Adipocyte (in vitro differentiated cells): ENCODE results near the gene TEX19.

ENCODE experiments used
- DNase-seq: peaks from one replicate; pipeline ENCODE4 v3.0.0-alpha.2; 2015; ENCODE audit warnings: low read depth
- H3K27me3 ChIP-seq: replicated peaks from 2 replicates; pipeline ENCODE4 v1.7.0; 2013; ENCODE audit warnings: mild to moderate bottlenecking, low read length, moderate library complexity; ENCODE audit not compliant: control insufficient read depth, insufficient read depth
- H3K36me3 ChIP-seq: 2 replicates; pipeline ENCODE4 v1.7.0; 2013; ENCODE audit warnings: low read length, mild to moderate bottlenecking, moderate library complexity; ENCODE audit not compliant: control insufficient read depth, insufficient read depth, severe bottlenecking
- H3K4me1 ChIP-seq: 2 replicates; pipeline ENCODE4 v1.7.0; 2013; ENCODE audit warnings: mild to moderate bottlenecking, low read length, moderate library complexity; ENCODE audit not compliant: control insufficient read depth, insufficient read depth
- H3K4me3 ChIP-seq: 2 replicates; pipeline ENCODE4 v1.7.0; 2013; ENCODE audit warnings: mild to moderate bottlenecking, low read length, moderate library complexity
- H3K9ac ChIP-seq: 2 replicates; pipeline ENCODE4 v1.7.0; 2013; ENCODE audit warnings: mild to moderate bottlenecking, low read length, moderate library complexity
- H3K9me3 ChIP-seq: 2 replicates; pipeline ENCODE4 v1.7.0; 2013; ENCODE audit warnings: mild to moderate bottlenecking, low read length, moderate library complexity; ENCODE audit not compliant: control insufficient read depth

TEX19 gene, protein sequence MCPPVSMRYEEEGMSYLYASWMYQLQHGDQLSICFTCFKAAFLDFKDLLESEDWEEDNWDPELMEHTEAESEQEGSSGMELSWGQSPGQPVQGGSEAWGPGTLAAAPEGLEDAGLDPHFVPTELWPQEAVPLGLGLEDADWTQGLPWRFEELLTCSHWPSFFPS

DNA sequence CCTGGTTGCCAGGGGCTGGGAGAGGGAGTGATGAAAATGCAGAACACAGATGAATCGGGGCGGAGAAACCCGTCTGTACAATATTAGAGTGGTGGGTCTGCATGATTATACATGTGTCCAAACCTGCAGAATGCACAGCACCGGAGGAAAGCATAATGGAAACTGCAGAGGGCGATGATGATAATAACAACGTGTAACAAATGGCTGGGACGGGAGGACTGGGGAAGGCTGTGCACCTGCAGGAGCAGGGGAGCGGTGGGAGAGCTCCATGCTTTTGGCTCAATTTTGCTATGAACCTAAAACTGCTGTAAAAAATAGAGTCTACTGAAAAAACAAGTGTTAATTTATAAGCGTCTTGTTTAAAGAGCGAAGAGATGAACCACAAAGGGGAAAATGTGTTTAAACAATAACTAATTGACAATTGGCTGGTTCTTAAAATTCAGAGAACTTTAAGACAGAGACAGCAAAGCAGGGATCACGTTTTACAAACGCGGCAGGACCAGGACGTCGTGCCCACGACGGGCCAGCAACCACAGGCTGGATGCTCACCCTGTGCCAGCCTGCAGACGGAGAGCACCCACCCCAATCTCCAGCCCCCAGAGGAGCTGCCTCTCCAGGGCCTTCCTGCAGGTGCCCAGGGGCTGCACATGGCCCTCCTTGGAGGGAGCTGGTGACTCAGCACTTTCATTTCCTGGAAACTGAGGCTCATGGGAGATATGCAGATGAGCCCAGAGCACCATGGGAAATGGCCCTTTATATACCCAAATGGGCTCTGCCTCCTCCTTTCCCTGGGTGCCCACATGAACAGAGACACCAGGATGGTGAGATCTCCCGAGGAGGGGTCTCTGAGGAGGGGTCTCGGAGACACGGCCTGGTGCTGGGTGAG, at the start of gene TEX19:
TEX19 (plus strand) TSS at position 783 of the 886 bp plus-strand sequence. CDS start 2,904 bp downstream, outside the sequence.
- H3K4me3 ChIP-seq = no peak within 1 kb of the TSS
- H3K27me3 ChIP-seq = peaks cover 39% of the 10 kb centered on the region
- no peak for DNase-seq
- H3K9me3 ChIP-seq = no peaks in the 10 kb centered on the region
- no peaks in the 10 kb centered on the region for H3K36me3 ChIP-seq
- no peaks in the 10 kb centered on the region for H3K4me1 ChIP-seq
- H3K9ac ChIP-seq = no peak within 1 kb of the TSS

DNA sequence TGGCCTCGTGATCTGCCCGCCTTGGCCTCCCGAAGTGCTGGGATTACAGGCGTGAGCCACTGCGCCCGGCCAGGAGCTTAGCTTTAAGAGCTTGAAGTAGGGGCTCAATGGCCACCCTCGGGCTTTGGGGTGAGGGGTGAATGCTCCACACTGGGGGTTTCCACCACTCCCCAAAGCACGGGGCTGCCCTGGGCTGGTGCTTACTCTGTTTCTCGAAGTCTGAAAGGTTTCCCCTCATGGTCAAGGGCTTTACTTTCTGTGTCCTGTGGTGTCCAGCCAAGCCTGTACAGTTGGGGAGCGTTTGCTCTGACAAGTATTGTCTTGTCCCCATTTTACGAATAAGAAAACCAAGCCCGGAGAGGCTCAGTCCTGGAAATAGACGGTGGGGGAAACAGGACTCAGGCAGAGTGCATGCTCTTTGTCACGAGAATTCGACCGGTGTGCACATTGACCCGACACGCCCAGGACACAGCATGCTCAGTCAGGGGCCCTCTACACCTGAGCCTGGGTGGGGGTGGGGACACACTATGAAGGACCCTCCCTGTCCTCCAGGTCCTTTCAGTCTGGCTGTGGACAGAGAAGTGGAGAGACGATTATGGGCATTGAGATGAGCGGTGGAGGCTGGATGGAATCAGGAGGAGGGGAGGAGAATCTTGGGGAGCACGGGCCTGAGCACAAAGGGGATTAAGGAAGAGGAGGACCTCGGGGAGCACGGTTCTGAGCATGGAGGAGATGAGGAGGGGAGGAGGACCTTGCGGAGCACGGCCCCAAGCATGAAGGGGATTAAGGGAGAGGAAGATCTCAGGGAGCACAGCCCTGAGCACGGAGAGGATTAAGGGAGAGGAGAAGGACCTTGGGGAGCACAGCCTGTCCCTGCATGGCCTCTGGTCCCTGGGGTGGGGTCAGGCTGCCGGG, 49.1 kb upstream of the TEX19 start:
- H3K36me3 ChIP-seq = no peaks in the 10 kb centered on the region
- no peak for DNase-seq
- H3K27me3 ChIP-seq = peaks cover 37% of the 10 kb centered on the region
- H3K9ac ChIP-seq = no peak overlapping the region
- H3K4me1 ChIP-seq = no peaks in the 10 kb centered on the region
- no peak overlapping the region for H3K4me3 ChIP-seq
- H3K9me3 ChIP-seq = no peaks in the 10 kb centered on the region

DNA sequence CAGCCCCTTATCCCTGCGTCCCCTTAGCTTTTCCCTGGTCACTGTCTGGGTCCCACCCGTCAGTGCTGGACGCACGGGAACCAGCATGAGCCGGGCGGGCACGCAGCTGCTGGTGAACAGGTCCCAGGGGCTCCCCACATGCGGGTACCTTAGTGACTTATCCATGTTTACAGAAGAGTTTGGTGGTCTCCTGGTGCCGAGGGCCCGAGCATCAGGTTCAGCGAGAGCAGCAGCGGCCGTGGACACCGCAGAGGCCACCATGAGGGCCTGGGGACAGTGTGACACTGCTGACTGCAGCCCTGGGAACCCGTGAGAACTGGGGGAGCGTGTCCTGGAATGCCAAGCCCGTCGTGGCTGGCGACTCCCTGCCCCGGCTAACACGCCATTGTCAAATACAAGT, 48.2 kb upstream of the TEX19 start:
- Histone ChIP-seq H3K4me3 (no peak overlapping the region), H3K27me3 (peaks cover 44% of the 10 kb centered on the region), H3K4me1 (no peaks in the 10 kb centered on the region), H3K9ac (no peak overlapping the region), H3K36me3 (no peaks in the 10 kb centered on the region), H3K9me3 (no peaks in the 10 kb centered on the region)
- no peak for DNase-seq

DNA sequence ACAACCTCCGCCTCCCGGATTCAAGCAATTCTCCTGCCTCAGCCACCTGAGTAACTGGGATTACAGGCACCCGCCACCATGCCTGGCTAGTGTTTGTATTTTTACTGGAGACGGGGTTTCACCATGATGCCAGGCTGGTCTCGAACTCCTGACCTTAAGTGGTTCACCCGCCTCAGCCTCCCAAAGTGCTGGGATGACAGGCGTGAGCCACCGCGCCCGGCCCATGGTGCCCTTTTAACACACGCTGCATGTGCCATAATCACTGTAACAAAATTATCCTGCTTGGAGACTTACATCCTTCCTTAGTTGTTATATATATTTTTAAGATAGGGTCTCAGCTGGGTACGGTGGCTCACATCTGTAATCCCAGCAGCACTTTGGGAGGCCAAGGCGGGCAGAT, 47.1 kb upstream of the TEX19 start:
- peaks cover 54% of the 10 kb centered on the region for H3K27me3 ChIP-seq
- peaks cover 3% of the 10 kb centered on the region for H3K4me1 ChIP-seq
- no peaks in the 10 kb centered on the region for H3K36me3 ChIP-seq
- H3K4me3 ChIP-seq = no peak overlapping the region
- H3K9ac ChIP-seq = no peak overlapping the region
- DNase-seq = no peak
- H3K9me3 ChIP-seq = no peaks in the 10 kb centered on the region

DNA sequence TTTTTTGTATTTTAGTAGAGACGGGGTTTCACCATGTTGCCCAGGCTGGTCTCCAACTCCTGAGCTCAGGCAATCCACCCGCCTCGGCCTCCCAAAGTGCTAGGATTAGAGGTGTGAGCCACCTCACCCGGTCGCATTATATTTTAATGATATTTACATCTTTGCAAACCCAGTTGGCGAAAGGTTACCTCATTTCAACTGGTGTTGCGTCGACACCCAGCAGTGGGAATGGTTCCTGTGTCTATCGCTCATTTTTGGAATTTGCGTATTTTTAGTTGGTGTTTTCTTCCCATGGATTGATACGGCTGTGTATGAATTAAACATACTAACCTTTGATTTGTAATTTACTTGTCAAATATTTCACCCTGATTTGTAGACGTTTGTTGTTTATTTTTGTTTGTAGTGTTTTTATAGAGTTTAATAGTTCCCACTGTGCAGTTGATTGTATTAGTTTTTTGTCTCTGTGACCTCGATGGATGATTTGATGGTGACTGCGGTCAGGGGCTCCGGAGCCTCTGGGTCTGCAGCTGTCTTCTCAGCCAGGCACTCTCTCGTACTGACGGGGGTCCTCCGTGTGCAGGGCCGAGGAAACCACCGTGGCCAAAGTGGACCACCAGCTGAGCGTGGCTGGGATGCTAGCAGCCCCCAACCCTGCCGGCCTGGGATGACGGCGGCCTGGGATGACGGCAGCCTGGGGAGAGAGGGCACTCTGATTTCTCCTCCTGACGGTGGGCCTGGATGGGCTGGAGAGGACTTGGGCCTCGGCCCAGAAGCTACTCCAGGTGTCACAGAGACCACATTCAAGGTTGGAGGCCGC, 45.6 kb upstream of the TEX19 start:
- Histone ChIP-seq H3K9ac (no peak overlapping the region), H3K4me3 (no peak overlapping the region), H3K9me3 (no peaks in the 10 kb centered on the region), H3K4me1 (peaks cover 5% of the 10 kb centered on the region), H3K36me3 (no peaks in the 10 kb centered on the region), H3K27me3 (peaks cover 51% of the 10 kb centered on the region)
- DNase-seq = no peak

DNA sequence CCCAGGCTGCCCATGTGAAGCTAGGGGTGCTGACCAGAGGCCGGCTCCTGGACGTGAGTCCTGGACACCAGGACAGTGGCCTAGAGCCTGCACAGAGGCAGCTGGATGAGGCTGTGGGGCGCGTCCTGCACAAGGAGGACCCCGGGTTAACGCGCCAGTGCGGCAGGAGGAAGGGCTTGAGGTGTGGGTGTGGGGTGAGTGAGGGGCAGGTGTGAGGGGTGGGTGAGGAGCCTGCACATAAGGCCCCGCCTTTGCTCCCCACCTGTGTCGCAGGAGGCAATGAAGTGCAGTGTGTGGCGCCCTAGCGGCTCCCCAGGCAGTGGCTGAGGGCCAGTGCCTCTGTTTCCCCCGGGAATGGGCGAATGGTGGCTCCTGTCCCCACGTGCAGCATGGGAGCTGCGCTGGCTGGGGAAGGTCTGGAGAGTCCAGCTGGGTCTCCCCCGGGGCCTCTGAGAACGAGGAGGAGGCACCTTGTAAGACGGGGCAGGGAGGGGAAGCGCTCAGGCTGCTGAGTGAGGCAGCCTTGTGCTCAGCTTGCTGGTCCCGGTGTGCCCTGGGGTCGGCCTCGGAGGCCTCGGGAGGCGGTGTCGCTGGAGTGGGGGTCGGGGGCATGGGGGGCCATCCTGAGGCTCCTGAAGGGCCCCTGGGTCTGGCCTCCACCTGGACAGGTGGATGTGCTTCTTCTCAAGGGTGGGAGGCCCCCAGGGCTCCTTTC, 44.9 kb upstream of the TEX19 start:
- DNase-seq = no peak

DNA sequence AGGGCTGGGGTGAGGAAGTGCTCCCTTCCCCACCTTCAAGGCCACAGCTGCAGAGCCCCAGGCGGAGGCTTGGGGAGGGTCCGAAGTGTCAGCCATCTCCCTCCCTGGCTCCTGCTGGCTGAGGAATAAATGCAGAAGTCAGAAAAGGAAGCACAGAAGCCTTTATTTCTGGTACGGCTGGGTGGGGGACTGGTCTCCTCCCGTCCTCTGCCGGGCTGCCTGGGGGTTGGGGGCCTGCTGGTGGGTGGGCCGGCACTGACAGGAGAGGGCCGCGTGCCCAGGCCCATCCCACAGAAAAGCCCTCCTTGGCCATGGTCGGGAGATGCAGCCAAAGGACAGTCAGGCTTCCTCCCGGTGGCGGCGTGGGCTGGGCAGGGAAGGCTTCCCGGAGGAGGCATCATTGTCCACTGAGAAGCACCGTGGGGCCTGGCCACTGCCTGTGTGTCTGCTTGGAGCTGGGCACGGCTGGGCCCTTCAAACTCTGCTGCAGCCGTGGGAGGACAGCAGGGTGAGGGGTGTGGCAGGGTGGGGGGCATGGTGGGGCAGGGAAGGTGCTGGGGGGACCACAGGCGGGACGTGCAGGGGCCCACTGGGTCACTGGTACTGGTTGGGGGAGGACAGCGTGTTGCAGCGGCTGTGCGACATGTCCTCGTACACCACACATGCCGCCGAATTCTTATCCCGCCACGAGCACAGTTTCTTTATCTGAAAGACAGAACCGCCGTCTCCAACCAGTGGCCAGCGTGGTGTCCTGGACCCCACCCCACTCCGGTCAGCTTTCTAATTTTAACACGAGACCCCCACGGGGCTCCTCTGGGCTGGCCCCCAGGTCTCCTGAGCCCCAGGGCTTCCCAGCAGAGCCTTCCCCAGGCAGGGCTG, 44.1 kb upstream of the TEX19 start:
- no peak overlapping the region for H3K9ac ChIP-seq
- DNase-seq = no peak
- H3K36me3 ChIP-seq = no peaks in the 10 kb centered on the region
- H3K4me1 ChIP-seq = peaks cover 5% of the 10 kb centered on the region
- H3K27me3 ChIP-seq = peaks cover 40% of the 10 kb centered on the region
- no peak overlapping the region for H3K4me3 ChIP-seq
- no peaks in the 10 kb centered on the region for H3K9me3 ChIP-seq

More for the DNA sequence above, 44.9 kb upstream of the TEX19 start:
- H3K27me3 ChIP-seq = peaks cover 45% of the 10 kb centered on the region
- no peak overlapping the region for H3K4me3 ChIP-seq
- no peaks in the 10 kb centered on the region for H3K36me3 ChIP-seq
- no peak overlapping the region for H3K9ac ChIP-seq
- H3K4me1 ChIP-seq = peaks cover 5% of the 10 kb centered on the region
- H3K9me3 ChIP-seq = no peaks in the 10 kb centered on the region

DNA sequence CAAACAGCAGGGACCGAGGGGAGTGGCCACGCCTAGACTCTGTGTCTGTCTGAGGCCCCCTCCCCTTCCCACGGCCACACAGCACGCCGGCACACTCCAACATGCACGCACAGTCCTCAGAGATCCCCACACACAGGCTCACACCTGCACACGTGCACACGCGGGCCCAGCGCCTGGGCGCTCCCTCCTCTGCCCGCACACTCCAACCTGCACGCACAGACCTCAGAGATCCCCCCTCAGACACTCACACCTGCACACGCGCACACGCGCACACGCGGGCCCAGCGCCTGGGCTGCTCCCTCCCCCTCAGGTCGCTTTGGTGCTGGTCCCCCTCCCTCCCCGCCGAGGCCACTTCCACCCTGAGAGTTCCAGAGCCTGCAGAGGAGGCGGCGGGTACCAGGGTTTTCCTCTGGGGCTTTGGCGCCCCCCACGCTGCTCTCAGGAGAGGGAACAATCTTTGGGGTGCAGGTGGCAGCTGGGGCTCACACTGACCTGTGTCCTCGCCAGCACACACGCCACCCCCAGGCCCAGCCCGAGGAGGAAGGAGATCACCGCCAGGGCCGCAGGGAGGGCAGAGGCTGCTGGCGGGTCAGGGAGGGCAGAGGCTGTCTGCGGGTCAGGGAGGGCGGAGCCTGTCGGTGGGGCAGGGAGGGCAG, 43.2 kb upstream of the TEX19 start:
- no peak for DNase-seq
- Histone ChIP-seq H3K4me1 (peaks cover 5% of the 10 kb centered on the region), H3K9ac (no peak overlapping the region), H3K27me3 (peaks cover 31% of the 10 kb centered on the region), H3K36me3 (no peaks in the 10 kb centered on the region), H3K4me3 (no peak overlapping the region), H3K9me3 (no peaks in the 10 kb centered on the region)

DNA sequence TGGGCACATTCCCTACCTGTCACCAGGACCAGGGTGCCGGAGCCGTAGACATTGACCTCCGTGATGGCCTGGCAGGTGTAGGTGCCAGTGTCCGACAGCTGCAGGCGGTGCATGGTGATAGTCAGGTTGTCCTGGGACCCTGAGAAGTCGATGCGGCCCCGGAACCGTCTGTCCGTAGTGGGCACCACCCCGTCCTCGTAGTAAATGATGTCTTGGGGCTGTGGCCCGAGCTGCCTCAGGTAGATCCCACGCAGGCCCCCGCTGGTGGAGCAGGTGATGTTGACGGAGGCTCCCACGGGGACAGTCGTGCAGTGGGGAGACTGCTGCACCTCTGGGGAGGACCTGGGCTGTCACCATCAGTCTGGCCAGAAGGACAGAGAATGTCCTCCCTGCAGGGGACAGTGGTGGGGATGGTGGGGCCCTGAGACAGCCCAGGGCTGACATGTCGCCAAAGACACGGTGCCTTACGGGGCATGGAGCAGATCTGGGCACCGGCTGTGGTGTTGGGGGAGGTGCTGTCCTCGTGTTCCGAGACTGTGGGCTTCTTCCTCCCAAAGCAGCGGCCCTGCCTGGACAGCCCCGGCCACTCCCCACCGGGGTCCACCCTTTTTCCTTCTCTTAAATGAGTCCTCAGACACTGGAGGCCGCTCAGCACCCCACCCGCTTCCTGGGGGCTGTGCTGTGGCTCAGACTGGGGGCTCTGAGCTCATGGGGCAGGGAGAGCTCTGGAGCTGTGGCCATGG, 42.2 kb upstream of the TEX19 start:
- H3K9me3 ChIP-seq = no peaks in the 10 kb centered on the region
- peaks cover 29% of the 10 kb centered on the region for H3K27me3 ChIP-seq
- no peak for DNase-seq

More for the DNA sequence above, 42.2 kb upstream of the TEX19 start:
- Histone ChIP-seq H3K9ac (no peak overlapping the region), H3K4me3 (no peak overlapping the region), H3K36me3 (no peaks in the 10 kb centered on the region), H3K4me1 (peaks cover 5% of the 10 kb centered on the region)
